Esophagus mucosa (tissue), 1 donor: Measurements from ENCODE around the gene P2RX6. TPM values are rescaled to one million over a fixed set of nuclear protein-coding genes. Genes with fewer than 3 reads are reported as not detected.

ENCODE experiments used
- ATAC-seq: fragments of 200-7000 bp; cut with Tn5 transposase; one replicate; pipeline ENCODE4 v1.9.1; 2020
- total RNA-seq: library from RNA; stranded (reverse); gene quantifications from one replicate; pipeline ENCODE4 v1.2.4, GENCODE V29; 2023
- donor health status: DM: yes; HTN: yes; CAD: no.

Gene P2RX6
- total RNA-seq, 1 donor from 2014 or later = 0.64 TPM

DNA sequence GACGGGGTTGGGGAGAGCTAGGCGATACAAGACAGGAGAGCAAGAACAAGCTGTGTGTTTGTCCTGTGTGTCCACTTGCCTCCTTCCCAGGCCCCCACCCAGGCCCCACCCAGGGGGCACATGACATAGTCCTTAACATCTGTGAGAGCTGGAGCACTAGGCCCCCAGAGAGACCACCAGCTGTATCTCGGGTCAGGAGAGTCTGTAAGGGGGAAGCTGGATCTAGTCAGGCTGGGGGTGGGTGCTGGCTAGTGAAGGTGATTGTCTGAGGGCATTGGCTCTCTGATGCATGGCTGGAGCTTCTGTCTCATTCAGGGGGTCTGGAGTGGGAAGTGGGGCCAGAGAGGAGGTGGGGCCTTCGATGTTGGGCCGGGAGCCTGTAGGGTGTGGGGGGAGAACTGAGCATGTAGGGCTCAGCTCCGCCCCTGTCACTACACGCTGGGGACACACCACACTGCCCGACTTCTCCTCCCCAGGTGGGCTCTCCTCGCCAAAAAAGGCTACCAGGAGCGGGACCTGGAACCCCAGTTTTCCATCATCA lies 571 bp downstream of the P2RX6 start:
- ATAC-seq = no peak

DNA sequence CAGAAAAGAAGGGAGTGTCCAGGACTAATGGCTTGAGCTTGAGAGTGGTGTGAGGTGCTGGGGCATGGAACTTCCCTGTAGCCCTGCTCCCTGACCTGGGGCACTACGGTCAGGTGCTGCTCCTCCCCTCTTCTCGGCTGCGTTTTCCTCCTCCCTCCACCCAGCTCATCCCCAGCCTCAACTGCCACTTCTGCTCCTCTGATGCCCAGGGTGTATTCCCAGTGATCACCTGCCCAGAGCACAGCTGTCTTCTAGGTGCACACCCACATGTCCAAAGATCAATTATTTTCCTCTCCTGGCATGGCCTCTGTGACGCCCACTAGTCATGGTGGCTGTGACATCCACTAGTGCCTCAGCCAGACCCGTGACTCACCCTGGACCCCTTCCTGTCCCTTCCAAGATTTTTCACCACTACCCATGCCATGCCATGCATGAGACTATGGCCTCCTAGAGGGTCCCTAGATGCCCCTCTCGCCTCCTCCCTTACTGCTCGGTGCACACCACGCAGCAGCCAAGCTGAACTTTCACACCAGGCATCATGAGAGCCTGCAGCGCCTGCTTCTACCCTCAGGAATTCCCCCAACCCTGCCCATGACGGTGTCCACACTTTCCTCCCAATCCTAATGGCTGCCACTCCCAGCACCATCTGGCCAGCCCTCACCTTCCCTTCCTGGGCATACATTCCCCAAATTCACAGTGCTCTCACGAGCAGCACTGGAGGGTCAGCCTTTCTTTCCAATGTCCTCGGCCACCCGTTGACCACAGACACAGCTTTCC lies 1.9 kb downstream of the P2RX6 start:
- ATAC-seq = no peak

DNA sequence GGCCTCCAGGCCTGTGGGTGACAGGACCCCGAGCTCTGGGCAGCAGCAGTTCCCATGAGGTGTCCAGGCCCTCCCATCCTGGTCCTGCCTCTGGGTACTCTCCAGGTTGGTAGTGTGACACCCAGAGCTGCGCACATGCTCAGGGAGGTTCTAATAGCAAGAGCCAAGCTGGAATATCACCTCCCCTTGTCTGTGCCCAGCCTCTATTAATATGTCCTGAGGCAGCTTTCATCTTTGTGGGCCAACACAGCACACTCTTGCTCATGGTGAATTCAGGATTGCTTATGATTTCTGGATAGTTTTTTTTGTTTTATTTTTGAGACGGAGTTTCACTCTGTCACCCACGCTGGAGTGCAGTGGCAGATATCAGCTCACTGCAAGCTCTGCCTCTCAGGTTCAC lies 3.3 kb downstream of the P2RX6 start:
- ATAC-seq = no peak

DNA sequence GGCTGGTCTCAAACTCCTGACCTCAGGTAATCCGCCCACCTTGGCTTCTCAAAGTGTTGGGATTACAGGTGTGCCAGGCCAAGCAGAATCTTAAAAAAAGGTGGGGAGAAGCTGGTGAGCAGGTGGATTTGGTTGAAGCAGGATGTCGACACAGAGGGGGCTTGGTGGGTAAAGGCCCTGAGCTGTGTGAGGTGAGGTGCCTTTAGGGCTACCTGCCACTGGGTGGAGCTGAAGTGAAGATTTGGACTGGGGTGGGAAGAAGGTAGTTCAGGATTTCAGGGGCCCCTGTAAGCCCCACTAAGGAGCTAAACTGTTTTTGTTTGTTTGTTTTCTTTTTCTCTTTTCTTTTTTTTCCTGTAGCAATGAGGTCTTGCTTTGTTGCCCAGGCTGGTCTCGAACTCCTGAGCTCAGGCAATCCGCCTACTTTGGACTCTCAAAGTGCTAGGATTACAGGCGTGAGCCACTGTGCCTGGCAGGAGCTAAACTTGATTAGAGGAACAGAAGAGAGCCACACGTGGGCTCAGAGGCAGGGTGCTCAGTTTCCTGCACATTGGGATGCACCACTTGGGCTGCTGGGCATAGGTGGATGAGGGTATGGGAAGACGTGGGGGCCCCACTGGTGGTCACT lies 6.0 kb downstream of the P2RX6 start:
- no peak for ATAC-seq

DNA sequence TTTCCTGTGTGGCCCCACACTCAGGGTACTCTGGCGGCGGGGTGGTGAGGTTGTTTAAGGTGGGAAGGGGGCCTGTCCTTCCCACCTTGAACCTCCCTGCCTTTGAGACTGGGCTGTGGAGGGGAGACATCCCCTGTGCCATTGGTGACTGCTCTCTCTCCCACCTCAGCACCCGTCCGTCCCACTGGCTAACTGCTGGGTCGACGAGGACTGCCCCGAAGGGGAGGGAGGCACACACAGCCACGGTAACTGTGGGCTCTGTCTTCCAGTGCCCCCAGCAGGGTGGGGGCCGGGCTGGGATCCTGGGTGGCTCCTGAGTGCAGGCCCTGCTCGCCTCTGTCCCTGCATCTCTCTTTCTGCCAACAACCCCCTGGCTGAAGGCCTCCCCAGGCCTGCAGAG lies 7.5 kb downstream of the P2RX6 start:
- no peak for ATAC-seq

DNA sequence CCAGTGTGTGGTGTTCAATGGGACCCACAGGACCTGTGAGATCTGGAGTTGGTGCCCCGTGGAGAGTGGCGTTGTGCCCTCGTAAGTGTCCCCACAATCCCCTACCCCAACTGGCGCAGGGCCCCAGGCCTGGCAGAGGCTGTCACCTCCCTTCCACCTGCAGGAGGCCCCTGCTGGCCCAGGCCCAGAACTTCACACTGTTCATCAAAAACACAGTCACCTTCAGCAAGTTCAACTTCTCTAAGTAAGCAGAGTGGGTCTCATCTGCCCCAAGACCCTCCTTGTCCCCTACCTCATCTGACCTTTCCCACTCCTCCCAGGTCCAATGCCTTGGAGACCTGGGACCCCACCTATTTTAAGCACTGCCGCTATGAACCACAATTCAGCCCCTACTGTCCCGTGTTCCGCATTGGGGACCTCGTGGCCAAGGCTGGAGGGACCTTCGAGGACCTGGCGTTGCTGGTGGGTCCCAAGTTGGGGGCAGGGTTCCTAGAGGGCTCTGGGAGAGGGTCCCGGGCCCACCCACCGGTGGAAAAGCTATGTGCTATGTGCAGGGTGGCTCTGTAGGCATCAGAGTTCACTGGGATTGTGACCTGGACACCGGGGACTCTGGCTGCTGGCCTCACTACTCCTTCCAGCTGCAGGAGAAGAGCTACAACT lies 8.1 kb downstream of the P2RX6 start:
- ATAC-seq = no peak

DNA sequence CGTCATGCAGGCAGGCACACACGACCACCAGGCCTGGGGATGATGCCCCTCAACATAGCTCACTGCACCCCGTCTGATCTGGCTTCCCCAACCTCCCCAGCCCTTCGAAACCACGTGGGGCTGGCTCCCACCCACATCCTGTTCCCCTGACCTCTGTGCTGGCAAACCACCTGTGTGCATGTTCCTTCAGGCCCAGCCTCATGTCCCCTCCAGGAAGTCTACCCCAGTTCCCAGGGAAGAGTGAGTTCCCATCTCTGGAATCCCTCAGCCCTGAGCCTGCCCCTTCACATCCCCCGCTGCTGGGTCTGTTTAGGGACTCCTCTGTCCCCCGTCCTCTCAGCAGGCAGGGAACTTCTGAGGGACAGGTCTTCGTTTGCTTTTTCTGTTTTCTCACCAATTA lies 10.3 kb downstream of the P2RX6 start:
- peak; percentile 45 for ATAC-seq

DNA sequence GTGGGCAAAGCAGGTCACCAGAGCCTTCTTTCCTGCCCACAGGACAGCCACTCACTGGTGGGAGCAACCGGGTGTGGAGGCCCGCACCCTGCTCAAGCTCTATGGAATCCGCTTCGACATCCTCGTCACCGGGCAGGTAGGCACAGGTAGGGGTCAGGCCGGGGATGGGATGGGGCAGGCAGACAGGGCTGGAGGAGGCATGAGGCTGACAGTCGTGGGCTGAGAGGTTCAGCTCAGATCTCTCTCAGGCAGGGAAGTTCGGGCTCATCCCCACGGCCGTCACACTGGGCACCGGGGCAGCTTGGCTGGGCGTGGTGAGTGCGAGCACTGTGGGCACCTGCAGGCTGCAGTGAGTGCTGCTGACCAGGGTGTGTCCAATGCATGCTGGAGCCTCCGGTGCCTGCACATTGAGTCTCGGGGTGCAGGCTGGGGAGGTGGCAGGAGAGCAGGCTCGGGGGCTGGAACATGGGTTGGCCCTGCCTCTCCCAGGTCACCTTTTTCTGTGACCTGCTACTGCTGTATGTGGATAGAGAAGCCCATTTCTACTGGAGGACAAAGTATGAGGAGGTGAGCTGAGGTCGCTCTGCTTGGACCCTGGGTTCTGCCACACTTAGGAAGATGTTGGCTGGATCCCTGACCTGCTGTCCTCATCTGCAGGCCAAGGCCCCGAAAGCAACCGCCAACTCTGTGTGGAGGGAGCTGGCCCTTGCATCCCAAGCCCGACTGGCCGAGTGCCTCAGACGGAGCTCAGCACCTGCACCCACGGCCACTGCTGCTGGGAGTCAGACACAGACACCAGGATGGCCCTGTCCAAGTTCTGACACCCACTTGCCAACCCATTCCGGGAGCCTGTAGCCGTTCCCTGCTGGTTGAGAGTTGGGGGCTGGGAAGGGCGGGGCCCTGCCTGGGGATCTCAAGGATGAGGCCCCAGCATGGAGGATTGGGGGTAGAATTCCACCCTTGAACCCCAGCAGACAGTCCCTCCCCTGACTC lies 11.1 kb downstream of the P2RX6 start:
- peak; percentile 89 for ATAC-seq

DNA sequence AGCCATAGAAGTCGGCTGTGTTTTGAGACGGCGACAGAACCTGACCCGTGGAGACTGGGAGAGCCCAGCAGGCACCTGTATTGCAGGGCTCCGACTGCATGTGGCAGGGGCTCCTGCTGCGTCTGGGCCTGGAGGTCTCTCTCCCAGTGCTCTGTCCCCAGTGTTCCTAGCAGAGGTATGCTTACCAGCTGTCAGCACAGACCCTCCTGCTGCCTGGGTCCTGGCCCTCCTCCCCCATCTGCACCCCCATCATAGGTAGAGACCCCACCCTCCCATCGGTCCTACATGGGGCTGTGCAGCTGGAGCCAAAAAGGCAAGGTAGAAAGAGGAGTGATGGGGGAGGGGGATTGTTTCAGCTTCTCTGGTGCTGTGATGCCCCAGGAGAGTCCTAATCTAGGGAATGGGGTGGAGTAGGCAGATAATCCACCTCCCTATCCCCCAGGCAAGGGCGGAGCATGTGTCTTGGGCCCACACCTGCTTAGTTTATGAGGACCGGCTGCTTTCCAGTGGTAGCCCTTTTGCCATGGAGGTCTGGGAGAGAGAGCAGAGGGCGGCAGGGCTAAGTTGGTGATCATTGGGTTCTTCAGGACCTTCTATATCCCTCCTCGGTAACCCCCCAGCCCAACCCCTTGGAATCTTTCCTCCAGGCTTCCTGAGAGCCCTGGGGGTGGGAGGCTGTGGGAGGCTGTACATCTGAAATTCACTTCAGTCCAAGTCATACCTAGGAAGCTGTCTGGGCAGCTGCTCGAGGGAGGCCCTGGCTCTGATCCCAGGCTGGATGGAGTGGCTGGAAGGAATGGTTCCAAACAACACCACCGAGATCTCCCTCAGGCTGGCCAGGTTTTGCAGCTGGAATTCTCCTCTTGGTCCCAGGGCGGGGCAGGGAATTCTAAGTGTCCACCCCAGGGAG lies 12.1 kb downstream of the P2RX6 start:
- ATAC-seq = no peak

DNA sequence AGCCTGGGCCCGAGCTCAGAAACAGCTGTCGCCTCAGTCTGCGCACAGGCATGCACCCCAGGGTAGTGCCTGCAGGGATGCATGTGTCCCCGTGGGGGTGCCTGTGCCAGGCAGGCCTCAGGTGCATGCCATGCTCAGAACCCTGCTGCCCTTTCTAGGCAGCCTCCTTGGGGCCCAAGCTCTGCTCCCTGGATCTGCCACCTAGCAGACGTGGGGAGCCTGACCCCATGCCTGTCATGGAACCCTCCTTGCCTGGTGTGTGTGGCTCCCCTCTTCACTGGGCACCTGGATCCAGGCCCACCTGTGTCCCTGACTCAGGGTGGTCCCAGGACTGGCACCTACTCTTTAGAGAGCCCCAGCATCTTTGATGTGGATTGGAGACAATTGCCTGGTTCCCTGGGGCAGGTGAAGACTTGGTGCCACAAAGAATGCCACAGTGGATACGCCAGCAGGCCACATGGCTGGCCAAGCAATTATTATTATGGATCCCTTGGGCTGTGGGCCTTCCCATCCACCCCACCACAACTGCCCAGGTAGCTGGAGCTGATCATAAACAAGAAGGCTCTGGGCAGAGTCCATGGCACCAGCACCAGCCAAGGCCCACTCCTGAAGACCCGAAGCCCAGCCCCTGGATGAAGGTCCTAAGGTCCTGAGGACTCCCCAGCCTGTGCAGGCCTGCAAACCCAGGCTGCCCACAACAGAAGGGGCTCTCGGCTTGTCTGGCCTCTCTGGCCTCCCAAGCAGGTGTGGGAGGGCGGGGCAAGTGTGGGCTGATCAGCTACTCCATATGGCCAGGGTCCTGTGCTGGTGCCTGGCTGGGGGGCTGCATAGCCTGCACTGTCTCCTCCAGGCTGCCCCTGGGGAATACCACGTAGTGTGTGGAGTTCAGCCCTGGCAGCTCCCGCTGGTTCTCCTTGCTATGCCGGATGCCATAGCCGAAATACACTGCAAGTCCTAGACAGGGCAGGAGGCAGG lies 13.6 kb downstream of the P2RX6 start:
- ATAC-seq = no peak

DNA sequence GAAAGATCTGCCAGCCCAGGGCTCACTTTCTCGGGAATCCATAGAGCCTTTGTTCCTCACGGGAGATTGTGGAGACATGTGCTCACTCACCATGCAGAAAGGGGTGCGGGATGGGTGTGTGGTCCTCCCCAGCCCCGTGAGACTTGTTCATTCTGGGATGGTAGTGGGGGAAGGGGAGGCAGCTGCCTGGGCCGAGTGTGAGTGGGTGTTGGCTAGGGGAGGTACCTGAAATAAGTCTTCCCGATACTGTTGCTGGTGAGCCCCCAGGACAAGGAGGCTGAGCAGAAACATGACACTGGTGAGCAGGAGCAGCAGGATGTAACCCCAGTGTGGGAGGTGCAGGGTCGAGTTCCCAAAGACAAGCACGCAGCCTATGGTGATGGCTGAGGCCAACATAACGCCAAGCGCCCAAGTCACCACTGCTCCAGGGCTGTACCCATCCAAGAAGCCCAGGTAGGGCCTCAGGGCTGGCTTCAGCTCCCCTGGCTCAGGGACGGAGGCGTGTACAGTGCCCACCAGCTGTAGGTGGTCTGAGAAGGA lies 14.6 kb downstream of the P2RX6 start:
- no peak for ATAC-seq

DNA sequence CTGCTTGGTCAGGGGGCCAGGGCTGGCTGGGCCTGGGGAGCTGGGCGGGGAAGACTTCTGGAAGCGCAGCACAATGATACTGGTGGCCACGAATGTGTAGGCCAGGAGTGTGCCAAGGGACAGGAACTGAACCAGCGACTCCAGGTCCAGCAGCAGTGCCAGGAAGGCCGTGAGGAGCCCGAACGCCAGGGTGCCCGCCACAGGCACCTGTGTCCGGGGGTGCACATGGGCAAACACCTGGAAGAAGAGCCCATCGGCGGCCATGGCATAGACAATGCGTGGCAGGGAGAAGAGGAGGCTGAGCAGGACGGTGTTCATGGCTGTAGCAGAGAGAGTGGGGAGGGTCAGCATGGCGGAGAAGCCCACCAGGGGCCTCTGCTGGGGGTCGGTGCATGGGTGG lies 15.1 kb downstream of the P2RX6 start:
- no peak for ATAC-seq

DNA sequence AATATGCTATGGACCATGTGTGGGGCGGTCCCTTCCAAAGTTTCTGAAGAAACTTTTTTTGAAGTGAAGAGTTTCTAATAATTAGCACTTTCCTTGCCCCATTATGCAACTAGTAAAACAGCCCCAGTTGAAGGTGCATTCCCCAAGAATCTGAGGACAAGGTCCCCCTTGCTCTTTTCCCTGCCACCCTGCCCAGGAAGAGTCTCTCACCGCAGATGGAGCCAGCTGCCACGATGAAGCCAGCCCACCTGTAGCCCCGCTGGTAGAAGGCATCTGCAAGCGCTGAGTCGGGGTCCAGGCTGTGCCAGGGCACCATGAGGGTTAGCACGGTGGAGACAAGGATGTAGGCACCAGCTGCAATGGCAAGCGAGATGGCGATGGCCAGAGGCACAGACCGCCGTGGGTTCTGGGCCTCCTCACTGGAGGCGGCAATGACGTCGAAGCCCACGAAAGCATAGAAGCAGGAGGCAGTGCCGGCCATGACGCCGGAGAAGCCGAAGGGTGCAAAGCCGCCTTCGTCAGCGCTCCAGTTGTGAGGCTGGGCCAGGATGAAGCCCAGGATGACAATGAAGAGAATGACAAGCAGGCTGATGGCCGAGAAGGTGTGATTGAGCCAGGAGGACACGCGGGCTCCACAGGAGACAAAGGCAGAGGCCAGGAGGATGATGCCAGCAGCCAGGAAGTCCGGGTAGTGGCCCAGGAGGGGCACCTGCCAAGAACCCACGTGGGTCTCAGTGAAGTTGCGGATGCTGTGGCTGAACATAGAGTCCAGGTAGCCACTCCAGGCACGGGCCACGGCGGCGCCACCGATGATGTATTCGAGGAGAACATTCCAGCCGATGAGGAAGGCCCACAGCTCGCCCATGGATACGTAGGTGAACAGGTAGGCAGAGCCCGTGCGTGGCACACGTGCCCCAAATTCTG lies 15.9 kb downstream of the P2RX6 start:
- ATAC-seq = no peak

DNA sequence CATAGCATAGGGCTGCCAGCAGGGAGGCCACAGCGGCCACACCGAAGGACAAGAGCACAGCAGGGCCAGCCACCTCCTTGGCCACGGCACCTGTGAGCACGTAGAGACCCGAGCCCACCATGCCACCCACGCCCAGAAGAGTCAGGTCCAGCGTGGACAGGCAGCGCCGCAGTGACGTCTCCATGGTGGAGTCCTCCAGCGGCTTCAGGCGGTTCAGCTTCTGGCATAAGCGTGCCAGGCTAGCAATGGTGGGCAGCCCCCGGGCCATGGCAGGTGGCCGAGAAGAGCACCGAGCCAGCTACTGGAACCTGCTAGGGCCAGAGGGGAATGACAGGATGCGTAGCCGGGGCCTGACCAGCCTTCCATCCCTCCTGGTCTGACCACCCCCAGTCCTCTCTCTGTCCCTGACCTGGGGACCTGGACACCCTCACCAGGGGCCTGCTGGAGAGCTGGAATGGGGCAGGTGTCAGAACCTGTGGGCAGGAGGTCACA lies 16.6 kb downstream of the P2RX6 start:
- ATAC-seq = peak; percentile 1

DNA sequence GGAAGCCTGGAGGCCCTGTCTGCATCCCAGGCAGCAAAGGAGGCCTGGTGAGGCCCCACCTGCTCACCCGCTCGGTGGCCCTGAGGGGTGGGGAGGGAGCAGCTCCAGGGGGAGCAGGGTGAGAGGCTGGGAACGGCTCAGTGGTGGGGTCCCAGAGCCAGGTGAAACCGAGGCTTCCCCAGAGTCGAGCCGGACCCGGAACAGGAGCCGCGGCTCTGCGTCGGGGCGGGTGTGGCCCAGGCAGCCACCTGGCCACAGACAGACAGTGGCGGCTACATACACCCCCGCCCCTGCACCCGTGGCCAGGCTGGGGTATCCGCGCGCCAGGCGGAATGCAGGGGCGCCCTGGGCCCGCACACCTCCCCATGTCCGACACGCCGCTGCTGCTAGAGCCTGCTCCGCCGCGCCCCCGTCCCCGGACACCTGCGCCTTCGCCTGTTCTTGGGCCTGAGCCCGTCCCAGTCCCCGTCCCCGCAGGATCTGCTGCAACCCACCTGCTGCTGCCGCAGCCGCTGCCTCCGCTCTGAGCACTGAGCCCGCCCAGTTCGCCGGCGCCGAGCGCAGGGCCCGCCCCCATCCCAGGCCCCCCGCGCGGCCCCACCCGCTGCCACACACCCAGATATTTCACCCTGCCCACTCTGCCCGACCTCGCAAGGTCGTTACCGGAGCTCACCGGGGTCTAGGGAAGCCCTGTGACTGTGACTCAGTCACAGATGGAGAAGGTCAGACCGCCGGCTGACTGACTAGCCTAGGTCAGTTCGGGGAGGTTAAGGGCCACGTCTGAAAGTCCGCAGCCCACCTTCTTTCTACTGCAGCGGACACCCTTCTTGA lies 17.3 kb downstream of the P2RX6 start, which contains the start of gene SLC7A4:
SLC7A4 (minus strand) TSS at position 525 of the 831 bp plus-strand sequence. CDS start 749 bp downstream, outside the sequence.
- ATAC-seq = peak; percentile 37

DNA sequence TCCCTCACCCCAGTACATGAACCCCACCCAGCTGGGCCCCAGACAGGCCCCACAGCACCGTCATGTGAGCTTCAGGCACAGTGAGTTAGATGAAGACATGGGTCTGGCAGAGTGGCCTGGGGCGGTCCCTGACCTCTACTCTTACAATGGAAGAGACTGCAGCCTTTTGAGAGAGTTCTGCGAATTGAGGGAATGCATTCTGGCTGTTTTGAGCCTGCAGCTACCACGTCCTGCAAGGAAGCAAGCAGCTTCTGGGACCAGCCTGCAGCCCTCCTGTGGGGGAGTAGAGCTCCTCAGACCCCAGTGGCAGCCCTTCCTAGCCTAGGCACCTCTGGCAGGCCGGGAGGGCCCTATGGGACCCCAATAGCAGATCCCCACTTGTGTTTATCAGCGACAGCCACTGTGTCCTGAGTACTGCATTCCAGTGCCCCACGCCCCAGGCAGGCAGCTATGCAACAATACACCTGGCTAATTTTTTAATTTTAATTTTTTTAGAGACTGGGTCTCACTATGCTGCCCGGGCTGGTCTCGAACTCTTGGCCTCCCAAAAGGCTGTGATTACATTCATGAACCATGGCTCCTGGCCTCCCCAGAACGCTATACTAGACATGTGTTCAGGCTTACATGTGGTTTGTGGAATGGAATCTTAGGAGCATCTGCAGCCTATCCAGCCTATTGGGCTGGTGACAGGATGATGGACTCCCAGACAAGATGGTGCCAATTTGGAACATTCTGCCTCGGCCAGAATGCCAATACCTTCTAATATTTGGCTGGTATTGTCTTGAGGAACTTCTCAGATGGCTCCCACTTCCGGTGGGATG lies 18.1 kb downstream of the P2RX6 start:
- peak; percentile 2 for ATAC-seq
